T-helper 2 cell treated with Interferon-gamma antibody and Interleukin-4, amounts not matched to agents 100 ng/mL and 5 ng/mL, for 36 hours (primary cell): ENCODE measurements around the gene RNF39. TPM values are rescaled to one million over a fixed set of nuclear protein-coding genes. Genes with fewer than 3 reads are reported as not detected.

Source experiments
- intact Hi-C: fragments of 100-400 bp; cut with micrococcal nuclease; formaldehyde crosslinking; loops from one replicate; pipeline ENCODE4 v1.15.1; 2023
- total RNA-seq: library from RNA; stranded (reverse); gene quantifications from 2 replicates; pipeline ENCODE4 v1.2.3, GENCODE V29; 2022

The RNF39 gene
- total RNA-seq, 1 donor from 2014 or later, result not detected

DNA sequence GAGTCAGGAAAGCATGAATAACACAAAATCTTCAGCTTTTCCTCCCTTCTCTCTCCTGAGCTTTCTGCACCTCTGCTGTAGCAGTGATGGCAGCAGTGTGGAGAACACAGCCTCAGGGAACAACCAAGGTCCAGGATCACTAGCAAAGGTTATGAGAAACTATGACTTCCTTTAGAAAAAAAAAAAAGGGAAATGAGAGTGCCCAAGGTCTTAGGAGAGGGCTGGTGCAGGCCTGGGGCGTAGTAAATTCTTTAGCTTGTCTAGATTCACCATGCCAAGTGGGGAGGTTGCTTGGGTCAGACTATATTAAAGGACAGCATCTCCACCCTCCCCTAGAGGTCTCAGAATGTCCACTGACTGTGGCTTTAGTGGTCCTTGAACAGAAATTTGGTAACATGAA, 54.9 kb downstream of the RNF39 start:
- intact Hi-C loops, result no loop called here

Other genes starting within 250 kb of the RNF39 start
- gene HLA-G, start 247.9 kb downstream of the RNF39 start, total RNA-seq, result 1.7 and 1.8 TPM in 2 replicates
- 1,695 and 1,705 TPM in 2 replicates for gene HLA-A, start 133.2 kb downstream of the RNF39 start, total RNA-seq
- gene POLR1H, start 14.5 kb downstream of the RNF39 start, total RNA-seq, result 69.6 and 72.2 TPM in 2 replicates
- 57.0 and 59.6 TPM in 2 replicates for gene PPP1R11, start 8.6 kb downstream of the RNF39 start, total RNA-seq
- not detected in 2 replicates for gene TRIM31, start 37.3 kb upstream of the RNF39 start, total RNA-seq
- not detected in 2 replicates for gene TRIM40, start 60.4 kb upstream of the RNF39 start, total RNA-seq
- 0.05 TPM in 1 of 2 replicates, not detected in the other for gene TRIM10, start 85.4 kb upstream of the RNF39 start, total RNA-seq
- gene TRIM15, start 87.8 kb upstream of the RNF39 start, total RNA-seq, result 0.25 TPM in 1 of 2 replicates, not detected in the other
- 70.8 and 71.7 TPM in 2 replicates for gene TRIM26, start 137.6 kb upstream of the RNF39 start, total RNA-seq